NCI-H2171 (cell line): Measurements from ENCODE around the gene PPARGC1A.

ENCODE experiments used
- DNase-seq: peaks from one replicate; lab custom pipeline; 2025; lab: John Stamatoyannopoulos, UW

Gene PPARGC1A

GRCh38 chr4:23889814-23890341 is at the start of gene PPARGC1A:
PPARGC1A (minus strand) TSS chr4:23890047; CDS start chr4:23889957, 90 bp downstream.
- DNase-seq, result no peak

DNA sequence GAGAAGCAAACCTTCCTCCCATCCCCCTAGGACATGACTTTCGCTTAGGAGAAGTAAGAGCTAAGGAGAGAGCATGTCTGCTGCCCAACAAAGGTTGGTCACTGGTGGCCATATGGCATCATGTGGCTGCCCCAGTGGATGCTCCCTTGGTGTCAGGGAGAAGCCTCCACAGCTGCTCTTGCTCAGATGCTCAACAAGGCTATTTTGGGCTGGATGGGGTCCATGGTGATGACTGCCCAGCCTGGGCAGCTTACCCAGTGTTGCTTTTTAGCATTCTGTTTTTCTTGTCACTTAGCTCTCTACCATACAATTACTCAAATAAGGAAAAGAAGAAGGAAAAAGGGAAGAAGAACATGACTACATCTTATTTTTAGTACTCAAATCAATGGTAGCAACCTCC is 48.9 kb upstream of the PPARGC1A start:
- no peak for DNase-seq

DNA sequence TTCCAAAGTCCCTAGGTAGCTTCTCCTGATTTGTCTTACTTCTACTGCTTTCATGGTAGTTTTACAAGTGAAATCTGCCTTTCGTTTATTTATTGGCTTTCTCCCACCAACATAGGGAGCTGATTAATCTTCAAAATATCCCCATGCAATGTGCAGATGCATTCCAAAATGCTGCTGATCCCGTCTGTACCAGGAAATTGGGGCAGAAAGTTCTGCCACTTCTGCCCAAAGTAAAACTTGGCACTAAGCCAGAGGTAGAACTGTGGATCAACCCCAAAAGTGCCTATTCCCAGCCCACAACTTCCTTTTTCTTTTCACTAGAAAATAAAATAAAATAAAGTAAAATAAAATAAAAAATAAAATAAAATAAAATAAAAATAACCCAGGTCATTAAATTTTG is 47.3 kb upstream of the PPARGC1A start:
- DNase-seq, result no peak

DNA sequence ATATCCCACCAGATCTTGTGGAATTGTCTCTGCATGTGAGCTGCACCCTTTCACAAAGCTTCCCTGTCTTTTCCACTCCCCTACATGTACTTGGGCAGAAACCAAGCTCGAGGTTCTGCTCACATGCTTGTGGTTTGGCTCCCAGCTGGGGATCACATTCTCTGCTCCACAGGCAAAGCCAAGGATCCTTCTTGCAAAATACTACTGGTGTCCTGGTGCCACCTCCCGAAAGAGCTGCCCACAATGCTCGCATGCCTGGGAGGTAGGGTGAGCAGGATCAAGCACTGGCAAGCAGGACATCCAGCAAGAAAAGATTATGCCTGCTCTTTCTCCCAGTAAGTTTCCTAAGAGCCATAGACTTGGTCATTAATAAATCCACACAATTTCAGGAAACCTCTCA is 45.1 kb upstream of the PPARGC1A start:
- DNase-seq, result no peak

- DNase-seq, result no peak
These were observed 44.4 kb upstream of the PPARGC1A start for GRCh38 chr4:23934223-23934622.

- no peak for DNase-seq
These were observed 43.1 kb upstream of the PPARGC1A start for GRCh38 chr4:23932901-23933308.

- no peak for DNase-seq
These were observed 42.3 kb upstream of the PPARGC1A start for GRCh38 chr4:23932186-23932585.

DNA sequence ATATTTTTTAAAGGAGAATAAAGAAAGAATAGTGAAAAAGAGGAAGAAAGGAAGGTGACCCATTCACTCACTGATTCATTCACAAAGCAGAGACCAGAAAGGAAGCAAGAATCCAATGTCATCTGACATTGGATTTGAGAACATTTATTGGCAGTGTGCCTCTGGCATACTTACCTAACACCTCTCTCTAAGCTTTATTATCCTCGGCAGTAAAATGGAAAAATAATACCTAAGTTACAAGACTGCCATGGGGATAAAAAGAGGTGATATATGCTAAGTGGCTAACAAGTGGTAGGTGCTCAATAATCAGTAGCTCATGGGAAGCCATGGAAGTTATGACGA is 41.6 kb upstream of the PPARGC1A start:
- no peak for DNase-seq

DNA sequence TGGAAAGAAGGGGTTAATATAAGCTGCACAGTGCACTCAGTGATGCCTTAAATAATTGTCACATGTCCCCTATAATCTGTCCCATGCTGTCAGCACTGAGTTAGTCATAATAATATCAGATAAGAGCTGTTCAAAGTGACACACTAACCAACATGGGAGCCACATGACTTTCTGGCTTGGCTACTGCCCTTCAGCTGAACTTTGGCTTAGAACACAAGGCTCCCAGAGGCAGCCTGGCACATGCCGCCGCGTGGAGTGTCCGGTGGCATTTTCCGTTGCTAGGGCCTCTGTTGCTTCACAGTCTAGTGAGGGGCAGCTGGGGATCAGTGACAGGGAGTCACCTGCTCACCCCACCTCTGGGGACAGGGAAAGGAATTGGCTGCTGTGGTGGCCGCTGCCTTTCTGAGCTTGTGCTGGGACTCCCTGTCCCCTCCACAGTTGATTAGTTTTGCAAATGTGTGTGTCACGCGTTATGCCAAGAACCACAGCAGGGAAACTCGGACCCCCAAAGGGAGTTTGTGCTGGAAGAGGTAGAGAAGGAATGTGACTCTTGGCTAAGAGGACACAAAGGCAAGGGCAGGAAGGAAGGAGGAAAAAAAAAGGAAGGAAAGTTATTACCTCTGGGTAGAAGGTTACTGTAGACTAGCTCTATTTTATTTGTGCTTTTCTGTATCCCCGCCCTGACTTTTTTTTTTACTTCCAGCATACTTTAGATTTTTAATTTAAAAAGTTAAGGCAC is 41.1 kb upstream of the PPARGC1A start:
- DNase-seq, result no peak

DNA sequence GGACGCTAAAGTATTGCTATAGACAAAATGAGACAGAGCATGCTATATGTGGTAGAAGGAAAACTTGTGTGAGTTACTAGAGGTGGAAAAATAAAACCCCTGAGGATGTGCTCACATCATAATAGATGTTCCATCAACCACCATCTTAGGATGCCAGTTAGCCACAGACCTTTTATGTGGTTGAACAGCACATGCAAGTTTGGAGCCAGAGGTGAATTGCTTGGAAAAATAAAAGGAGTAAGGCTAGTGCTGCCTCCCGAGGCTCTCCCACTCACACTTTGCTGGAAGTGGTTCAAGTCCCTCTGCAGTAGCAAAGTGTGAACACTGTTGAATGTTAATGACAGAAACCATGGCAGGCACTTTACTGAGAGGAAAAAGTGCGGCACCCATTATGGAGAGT is 39.4 kb upstream of the PPARGC1A start:
- DNase-seq, result no peak

- no peak for DNase-seq
These were observed 34.7 kb upstream of the PPARGC1A start for GRCh38 chr4:23924556-23924955.

DNA sequence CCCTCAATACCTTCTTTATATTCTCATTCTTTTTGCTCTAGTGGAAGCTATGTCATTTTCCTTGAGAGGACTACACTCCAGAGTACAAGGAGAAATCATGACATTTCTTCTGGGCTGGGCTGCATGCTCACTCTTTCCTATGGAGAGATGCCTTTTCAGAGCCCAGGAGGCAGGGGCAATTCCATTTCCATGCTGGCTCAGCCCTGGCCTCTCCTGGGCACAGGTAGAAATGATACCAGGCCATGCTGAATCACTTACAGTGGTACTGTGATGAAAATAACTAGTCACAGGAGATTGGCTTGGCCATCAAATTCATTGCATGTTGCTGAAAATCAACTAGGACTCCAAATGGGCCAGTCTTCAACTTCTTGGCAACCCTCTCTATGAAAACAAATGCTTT is 34.0 kb upstream of the PPARGC1A start:
- DNase-seq, result no peak

DNA sequence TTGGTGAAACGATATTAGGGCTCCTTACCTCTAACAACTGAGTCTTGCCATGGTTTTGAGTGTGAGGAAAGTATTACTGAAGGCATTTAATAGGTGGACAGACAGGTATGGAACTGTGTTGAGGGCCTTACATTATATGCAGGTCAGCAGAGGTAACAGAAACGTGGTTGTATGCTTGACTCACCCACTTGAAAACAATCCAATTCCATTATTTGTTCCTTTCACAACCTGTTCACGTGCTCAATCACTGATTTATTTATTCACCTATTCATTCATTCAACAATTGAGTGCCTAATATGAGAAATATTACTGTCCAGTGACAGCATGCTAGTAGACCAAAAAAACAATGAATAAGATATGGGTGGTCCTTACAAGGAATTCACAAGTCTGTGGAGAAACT is 33.3 kb upstream of the PPARGC1A start:
- DNase-seq, result no peak

- no peak for DNase-seq
These were observed 32.8 kb upstream of the PPARGC1A start for GRCh38 chr4:23922541-23923111.

DNA sequence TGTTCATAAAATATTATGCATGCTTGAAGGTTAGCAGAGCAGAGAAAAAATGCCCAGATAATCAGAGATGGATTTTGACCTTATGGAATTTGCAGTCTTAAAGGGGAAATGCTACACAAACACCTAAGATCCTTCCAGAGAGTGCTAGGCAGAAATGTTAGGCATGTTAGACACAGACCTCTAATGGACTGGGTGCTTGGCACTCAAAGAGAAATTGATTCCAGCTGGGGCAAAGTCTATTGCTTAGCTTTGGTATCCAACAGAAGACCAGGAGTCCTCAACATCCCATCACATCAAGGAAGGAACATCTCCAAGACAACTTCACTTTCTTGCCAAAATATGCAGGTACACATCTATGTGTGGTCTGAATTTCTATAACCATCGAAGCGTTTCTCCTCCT is 32.2 kb upstream of the PPARGC1A start:
- no peak for DNase-seq

DNA sequence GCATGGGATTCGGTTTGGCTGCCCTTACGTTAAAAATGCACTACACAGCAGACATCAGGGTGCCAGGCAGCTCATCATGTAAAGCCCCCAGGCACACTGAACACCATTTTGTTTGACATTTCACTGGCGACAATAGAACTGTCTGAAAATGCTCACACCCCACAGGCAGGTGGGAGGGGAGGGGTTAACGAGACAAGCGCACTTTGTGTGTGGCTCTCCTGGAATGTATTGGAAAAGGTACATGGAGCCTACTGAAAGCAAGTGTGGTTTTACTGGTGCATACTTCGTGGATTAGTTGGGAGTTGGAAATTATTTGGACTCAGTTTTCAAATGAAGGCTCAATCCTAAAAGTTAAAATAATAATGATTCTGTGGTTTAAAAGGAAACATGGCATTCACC is 31.6 kb upstream of the PPARGC1A start:
- DNase-seq, result no peak

- DNase-seq, result no peak
These were observed 31.0 kb upstream of the PPARGC1A start for GRCh38 chr4:23920716-23921446.

DNA sequence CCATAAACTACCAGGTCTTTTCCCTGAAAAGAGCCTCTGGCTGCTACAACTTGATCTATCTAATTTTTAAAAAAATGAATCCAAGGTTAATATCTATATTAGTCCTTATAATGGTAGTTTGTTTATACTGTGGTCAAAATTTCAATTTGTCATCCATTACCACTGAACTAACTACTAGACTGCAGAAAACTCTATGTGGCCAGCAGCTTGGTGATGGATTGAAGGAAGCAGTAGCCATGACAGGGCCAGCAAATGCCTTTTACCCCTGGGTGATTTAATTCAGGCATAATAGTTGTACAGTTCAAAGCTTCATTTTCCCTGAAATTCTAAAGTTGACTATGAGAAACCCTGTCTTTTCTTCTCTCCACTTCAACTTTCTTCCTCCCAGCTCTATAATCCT is 30.4 kb upstream of the PPARGC1A start:
- DNase-seq, result no peak

DNA sequence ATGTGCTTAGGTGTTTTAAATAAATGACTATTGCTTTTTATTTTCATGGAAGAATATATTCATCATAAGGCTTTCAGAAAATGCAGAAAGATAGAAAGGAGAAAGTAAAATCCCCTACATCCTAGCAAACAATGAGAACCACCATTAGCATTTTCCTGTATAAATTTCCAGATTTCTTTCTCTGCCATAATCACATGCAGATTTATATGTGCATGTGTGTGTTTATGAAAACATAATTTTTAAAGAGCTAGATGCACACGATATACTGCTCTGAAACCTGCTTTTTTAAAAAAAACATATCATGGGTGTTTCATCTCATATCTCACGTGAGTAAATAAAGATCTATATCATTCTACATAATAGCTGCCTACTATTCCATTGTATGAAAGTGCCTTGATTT is 26.4 kb upstream of the PPARGC1A start:
- DNase-seq, result no peak

- DNase-seq, result no peak
These were observed 25.7 kb upstream of the PPARGC1A start for GRCh38 chr4:23915459-23916132.

DNA sequence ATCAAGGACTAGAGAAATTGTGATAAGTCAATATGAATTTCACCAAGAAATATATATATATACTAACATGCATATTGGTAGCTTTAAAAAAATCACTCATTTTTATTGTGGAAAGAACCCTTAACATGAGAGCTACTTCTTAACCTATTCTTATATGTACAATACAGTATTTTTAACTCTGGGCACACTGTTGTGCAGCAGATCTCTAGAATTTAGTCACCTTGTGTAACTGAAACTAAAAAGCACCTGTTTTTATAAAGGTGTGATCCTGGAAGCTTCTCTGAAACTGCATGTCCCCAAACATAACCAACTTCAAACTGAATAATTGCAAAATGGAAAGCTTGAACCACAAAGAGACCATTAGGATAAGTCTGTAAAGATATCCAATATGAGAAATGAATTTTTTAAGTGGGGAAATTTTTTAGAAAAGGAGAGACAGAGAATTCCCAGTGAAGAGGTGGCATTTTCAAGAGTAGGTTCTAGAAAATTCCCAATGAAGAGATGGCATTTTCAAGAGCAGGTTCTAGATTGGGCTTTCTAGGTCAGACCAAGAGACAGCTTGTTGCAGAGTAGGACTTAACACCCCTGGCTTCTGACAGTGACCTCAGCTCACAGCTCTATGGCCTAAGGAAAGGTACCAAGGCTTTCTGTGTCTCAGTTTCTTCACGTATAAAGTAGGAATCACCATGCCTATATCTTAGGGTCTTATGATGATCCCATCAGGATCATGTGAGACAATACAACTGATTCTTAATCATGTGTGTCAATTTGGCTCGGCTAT is 22.0 kb upstream of the PPARGC1A start:
- DNase-seq, result no peak

DNA sequence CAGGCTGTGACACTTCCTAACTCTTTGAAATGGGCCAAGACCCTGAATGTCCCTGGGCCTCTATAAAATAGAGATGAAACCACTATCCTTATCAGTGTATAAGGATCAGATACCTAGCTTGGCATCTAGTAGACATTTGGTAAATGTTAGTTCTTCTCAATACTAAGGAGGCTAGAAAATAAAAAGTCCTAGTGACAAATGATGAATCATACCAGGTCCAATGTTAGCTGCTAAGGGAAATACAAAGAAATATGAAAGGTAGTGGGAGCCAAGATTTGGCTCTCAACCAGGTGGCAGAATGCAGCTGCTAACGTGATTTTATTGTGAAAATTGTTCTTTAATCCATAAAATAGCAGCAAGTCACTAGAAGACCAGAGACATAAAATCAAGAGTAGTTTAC is 19.8 kb upstream of the PPARGC1A start:
- no peak for DNase-seq
